ENCODE measurements around the gene KCNMA1. TPM values are rescaled to one million over a fixed set of nuclear protein-coding genes. Genes with fewer than 3 reads are reported as not detected.

Gene KCNMA1
- total RNA-seq, 1 experiment from 2014 or later = 0.49 TPM

DNA sequence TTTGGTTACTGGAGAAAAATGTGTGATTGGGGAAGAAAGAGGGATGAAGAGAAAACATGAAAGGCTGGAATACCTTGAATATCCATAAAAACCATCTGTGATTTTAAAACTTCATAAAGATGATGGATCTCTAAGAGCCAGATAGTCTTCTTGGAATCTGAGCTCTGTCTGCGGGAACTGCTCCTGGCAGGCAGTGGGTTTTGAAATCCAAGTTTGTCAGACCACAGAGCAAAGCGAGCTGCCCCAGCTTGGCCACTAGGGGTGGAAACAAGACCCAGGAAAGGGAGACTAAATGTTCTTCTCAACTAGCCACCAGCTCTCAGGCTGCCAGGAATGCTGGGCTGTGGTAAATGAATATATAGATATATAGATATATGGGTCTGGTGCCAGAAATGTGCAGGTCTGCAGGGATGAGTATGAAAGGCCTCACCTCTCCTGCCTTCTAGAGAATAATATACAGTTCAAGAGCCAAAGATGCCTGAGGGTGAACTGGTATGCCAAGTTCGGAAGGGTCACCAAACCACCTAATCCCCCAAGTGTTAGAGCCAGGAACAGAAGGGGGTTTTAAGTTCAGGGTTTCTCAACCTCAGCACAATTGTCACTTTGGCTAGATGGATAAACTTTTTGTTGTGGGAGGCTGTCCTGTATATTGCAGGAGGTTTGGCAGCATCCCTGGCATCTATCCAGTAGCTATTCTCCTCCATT lies 208.8 kb downstream of the KCNMA1 start:
- no peak overlapping the region for H2AFZ ChIP-seq (ENCODE audit: low read depth, low read length, poor library complexity, severe bottlenecking)
- no peak for TF ChIP-seq EGR1 (IDR thresholded peaks at IDR 0.05; ENCODE audit: low read depth)
- peak; percentile 43 to 78 (median 66); a peak in 5 of 6 replicates for TF ChIP-seq CTCF (IDR thresholded peaks at IDR 0.05 in 2 of 3, conservative IDR thresholded peaks at IDR 0.05 in 1 of 3; ENCODE audit: borderline replicate concordance in 1 of 3, insufficient read depth in 1 of 3, low read depth in 2 of 3, low read length in 2 of 3)
- peak; percentile 58 for TF ChIP-seq RAD21 (IDR thresholded peaks at IDR 0.05; ENCODE audit: low read depth)
- no peaks in the 10 kb centered on the region for H3K9me3 ChIP-seq (ENCODE audit: control insufficient read depth in 1 of 2, insufficient read depth in 1 of 2, low read depth in 1 of 2, low read length in 2 of 2)
- no peak overlapping the region for H3K4me2 ChIP-seq (ENCODE audit: low read length)
- no peak overlapping the region for H3K9ac ChIP-seq (ENCODE audit: low read length)
- H3K36me3 ChIP-seq (ENCODE audit: control insufficient read depth in 1 of 2, insufficient read depth in 2 of 2, low read length in 2 of 2) = no peaks in the 10 kb centered on the region
- RAD21 ChIA-PET (ENCODE audit: low non-redundant PET in 1 of 2, low total read pairs in 2 of 2, uncharacterized antibody in 2 of 2, unreplicated experiment in 2 of 2) = no interaction called here
- no peak overlapping the region for H3K27ac ChIP-seq (ENCODE audit: low read depth, low read length)
- no peaks in the 10 kb centered on the region for H3K79me2 ChIP-seq (ENCODE audit: insufficient read depth, low read length)
- H4K20me1 ChIP-seq (ENCODE audit: insufficient read depth) = no peaks in the 10 kb centered on the region
- CTCF ChIA-PET = interaction anchor here (0.9 to 1.7 kb wide), 11 partner anchors 9 to 283 kb away, joined by 3 to 7 read pairs (median 3); no protein-coding TSS in a partner anchor
- H3K9me2 ChIP-seq (ENCODE audit: insufficient read depth) = no peaks in the 10 kb centered on the region
- ATAC-seq = peak; percentile 92
- no TSS peak for BruUV-seq (replicated peaks)
- POLR2A ChIA-PET = interaction anchor here (1.0 to 1.1 kb wide), 2 partner anchors 23 to 27 kb away, joined by 3 read pairs; no protein-coding TSS in a partner anchor
- DNase-seq (ENCODE audit: low read depth, low spot score) = peak; percentile 24
- intact Hi-C loops (cut with micrococcal nuclease) = loop anchor here (1.0 to 5.0 kb wide), 2 partner anchors 163 to 212 kb away; no protein-coding TSS in a partner anchor
- H3K27me3 ChIP-seq (ENCODE audit: insufficient read depth, low read length) = no peaks in the 10 kb centered on the region; the same call in 1 of the 2 replicates
- H3K4me3 ChIP-seq (replicated peaks in 1 of 2; ENCODE audit: low read depth in 1 of 2, low read length in 2 of 2) = no peak overlapping the region
- no peaks in the 10 kb centered on the region for H3K4me1 ChIP-seq (ENCODE audit: control insufficient read depth in 1 of 2, insufficient read depth in 2 of 2, low read length in 2 of 2)

- no TSS peak for BruUV-seq (replicated peaks)
- ChIA-PET POLR2A (no interaction called here), CTCF (no interaction called here), RAD21 (ENCODE audit: low non-redundant PET in 1 of 2, low total read pairs in 2 of 2, uncharacterized antibody in 2 of 2, unreplicated experiment in 2 of 2) (no interaction called here)
- no peaks in the 10 kb centered on the region for H3K9me3 ChIP-seq (ENCODE audit: control insufficient read depth in 1 of 2, insufficient read depth in 1 of 2, low read depth in 1 of 2, low read length in 2 of 2)
- intact Hi-C loops (cut with micrococcal nuclease) = no loop called here
- H3K4me3 ChIP-seq (replicated peaks in 1 of 2; ENCODE audit: low read depth in 1 of 2, low read length in 2 of 2) = no peak overlapping the region
- no peak overlapping the region for H3K9ac ChIP-seq (ENCODE audit: low read length)
- H3K27ac ChIP-seq (ENCODE audit: low read depth, low read length) = no peak overlapping the region
- no peaks in the 10 kb centered on the region for H4K20me1 ChIP-seq (ENCODE audit: insufficient read depth)
- no peaks in the 10 kb centered on the region for H3K36me3 ChIP-seq (ENCODE audit: control insufficient read depth in 1 of 2, insufficient read depth in 2 of 2, low read length in 2 of 2)
- no peak overlapping the region for H3K4me2 ChIP-seq (ENCODE audit: low read length)
- no peak for ATAC-seq
- no peak for DNase-seq (ENCODE audit: low read depth, low spot score)
- H3K79me2 ChIP-seq (ENCODE audit: insufficient read depth, low read length) = no peaks in the 10 kb centered on the region
- no peaks in the 10 kb centered on the region; the same call in 1 of the 2 replicates for H3K27me3 ChIP-seq (ENCODE audit: insufficient read depth, low read length)
- H3K4me1 ChIP-seq (ENCODE audit: control insufficient read depth in 1 of 2, insufficient read depth in 2 of 2, low read length in 2 of 2) = no peaks in the 10 kb centered on the region
- no peak overlapping the region for H2AFZ ChIP-seq (ENCODE audit: low read depth, low read length, poor library complexity, severe bottlenecking)
- no peaks in the 10 kb centered on the region for H3K9me2 ChIP-seq (ENCODE audit: insufficient read depth)
- TF ChIP-seq POLR2A (IDR thresholded peaks at IDR 0.05; ENCODE audit: borderline replicate concordance, extremely low read depth, insufficient read depth, insufficient read length) = no peak
- TF ChIP-seq, protein P1, sequence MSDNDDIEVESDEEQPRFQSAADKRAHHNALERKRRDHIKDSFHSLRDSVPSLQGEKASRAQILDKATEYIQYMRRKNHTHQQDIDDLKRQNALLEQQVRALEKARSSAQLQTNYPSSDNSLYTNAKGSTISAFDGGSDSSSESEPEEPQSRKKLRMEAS (IDR thresholded peaks at IDR 0.05) = no peak
- no peak for TF ChIP-seq POLR2AphosphoS5 (IDR thresholded peaks at IDR 0.05; ENCODE audit: low read depth, low read length)
- no peak for TF ChIP-seq EZH2phosphoT487 (IDR thresholded peaks at IDR 0.05; ENCODE audit: borderline replicate concordance)
- TF ChIP-seq ELF1 (IDR thresholded peaks at IDR 0.05; ENCODE audit: borderline replicate concordance, low read depth) = no peak
- TF ChIP-seq, protein P2, sequence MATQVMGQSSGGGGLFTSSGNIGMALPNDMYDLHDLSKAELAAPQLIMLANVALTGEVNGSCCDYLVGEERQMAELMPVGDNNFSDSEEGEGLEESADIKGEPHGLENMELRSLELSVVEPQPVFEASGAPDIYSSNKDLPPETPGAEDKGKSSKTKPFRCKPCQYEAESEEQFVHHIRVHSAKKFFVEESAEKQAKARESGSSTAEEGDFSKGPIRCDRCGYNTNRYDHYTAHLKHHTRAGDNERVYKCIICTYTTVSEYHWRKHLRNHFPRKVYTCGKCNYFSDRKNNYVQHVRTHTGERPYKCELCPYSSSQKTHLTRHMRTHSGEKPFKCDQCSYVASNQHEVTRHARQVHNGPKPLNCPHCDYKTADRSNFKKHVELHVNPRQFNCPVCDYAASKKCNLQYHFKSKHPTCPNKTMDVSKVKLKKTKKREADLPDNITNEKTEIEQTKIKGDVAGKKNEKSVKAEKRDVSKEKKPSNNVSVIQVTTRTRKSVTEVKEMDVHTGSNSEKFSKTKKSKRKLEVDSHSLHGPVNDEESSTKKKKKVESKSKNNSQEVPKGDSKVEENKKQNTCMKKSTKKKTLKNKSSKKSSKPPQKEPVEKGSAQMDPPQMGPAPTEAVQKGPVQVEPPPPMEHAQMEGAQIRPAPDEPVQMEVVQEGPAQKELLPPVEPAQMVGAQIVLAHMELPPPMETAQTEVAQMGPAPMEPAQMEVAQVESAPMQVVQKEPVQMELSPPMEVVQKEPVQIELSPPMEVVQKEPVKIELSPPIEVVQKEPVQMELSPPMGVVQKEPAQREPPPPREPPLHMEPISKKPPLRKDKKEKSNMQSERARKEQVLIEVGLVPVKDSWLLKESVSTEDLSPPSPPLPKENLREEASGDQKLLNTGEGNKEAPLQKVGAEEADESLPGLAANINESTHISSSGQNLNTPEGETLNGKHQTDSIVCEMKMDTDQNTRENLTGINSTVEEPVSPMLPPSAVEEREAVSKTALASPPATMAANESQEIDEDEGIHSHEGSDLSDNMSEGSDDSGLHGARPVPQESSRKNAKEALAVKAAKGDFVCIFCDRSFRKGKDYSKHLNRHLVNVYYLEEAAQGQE (IDR thresholded peaks at IDR 0.05; ENCODE audit: low read depth) = no peak
- TF ChIP-seq SIN3A (IDR thresholded peaks at IDR 0.05; ENCODE audit: low read depth) = no peak
- TF ChIP-seq CEBPB (IDR thresholded peaks at IDR 0.05; ENCODE audit: low read depth) = no peak
- no peak for TF ChIP-seq RAD21 (IDR thresholded peaks at IDR 0.05; ENCODE audit: low read depth)
- no peak for TF ChIP-seq ZFX (IDR thresholded peaks at IDR 0.05)
These were observed 213.4 kb downstream of the KCNMA1 start for GRCh38 chr10:77424257-77424656.

All from HCT116 (cell line).